ENCODE results near the gene CDH11.

CDH11 gene

GRCh38 chr16:65069766-65070165 lies 52.1 kb downstream of the CDH11 start:
- no peaks in the 10 kb centered on the region for H3K9me3 ChIP-seq (replicated peaks; ENCODE audit: insufficient read depth, low read length)
- no peaks in the 10 kb centered on the region for H3K36me3 ChIP-seq (replicated peaks; ENCODE audit: insufficient read depth, low read length)
- H3K4me1 ChIP-seq (ENCODE audit: low read length), result no peaks in the 10 kb centered on the region
- no peak overlapping the region for H3K4me2 ChIP-seq (ENCODE audit: low read depth, low read length)
- H2AFZ ChIP-seq (ENCODE audit: low read length), result no peak overlapping the region
- H3K27me3 ChIP-seq (replicated peaks; ENCODE audit: insufficient read depth, low read length), result no peaks in the 10 kb centered on the region
- DNase-seq, result no peak
- H3K9me2 ChIP-seq (replicated peaks; ENCODE audit: insufficient read depth, low read length), result no peaks in the 10 kb centered on the region
- TF ChIP-seq CTCF (IDR thresholded peaks at IDR 0.05; ENCODE audit: low read length) (no peak), EZH2 (optimal IDR thresholded peaks at IDR 0.05; ENCODE audit: low read depth, low read length) (no peak), EZH2phosphoT487 (IDR thresholded peaks at IDR 0.05; ENCODE audit: low read length) (no peak)
- H3K9ac ChIP-seq (ENCODE audit: low read length), result no peak overlapping the region
- no peak overlapping the region for H3K27ac ChIP-seq (ENCODE audit: low read length)
- H3K4me3 ChIP-seq (ENCODE audit: low read length), result no peak overlapping the region
- no peaks in the 10 kb centered on the region for H3F3A ChIP-seq (ENCODE audit: insufficient read depth, low read length)
- H4K20me1 ChIP-seq (ENCODE audit: insufficient read depth, low read length), result no peaks in the 10 kb centered on the region
- H3K79me2 ChIP-seq (ENCODE audit: low read length), result no peaks in the 10 kb centered on the region

GRCh38 chr16:65069065-65069464 lies 52.8 kb downstream of the CDH11 start:
- H3K4me1 ChIP-seq (ENCODE audit: low read length), result no peaks in the 10 kb centered on the region
- H3K4me2 ChIP-seq (ENCODE audit: low read depth, low read length), result no peak overlapping the region
- no peak overlapping the region for H3K4me3 ChIP-seq (ENCODE audit: low read length)
- H3K36me3 ChIP-seq (replicated peaks; ENCODE audit: insufficient read depth, low read length), result no peaks in the 10 kb centered on the region
- H3K79me2 ChIP-seq (ENCODE audit: low read length), result no peaks in the 10 kb centered on the region
- no peaks in the 10 kb centered on the region for H3K9me3 ChIP-seq (replicated peaks; ENCODE audit: insufficient read depth, low read length)
- H3F3A ChIP-seq (ENCODE audit: insufficient read depth, low read length), result no peaks in the 10 kb centered on the region
- no peak overlapping the region for H2AFZ ChIP-seq (ENCODE audit: low read length)
- TF ChIP-seq CTCF (IDR thresholded peaks at IDR 0.05; ENCODE audit: low read length) (no peak), EZH2 (optimal IDR thresholded peaks at IDR 0.05; ENCODE audit: low read depth, low read length) (no peak), EZH2phosphoT487 (IDR thresholded peaks at IDR 0.05; ENCODE audit: low read length) (no peak)
- H3K27me3 ChIP-seq (replicated peaks; ENCODE audit: insufficient read depth, low read length), result no peaks in the 10 kb centered on the region
- DNase-seq, result no peak
- no peak overlapping the region for H3K27ac ChIP-seq (ENCODE audit: low read length)
- H3K9ac ChIP-seq (ENCODE audit: low read length), result no peak overlapping the region
- no peaks in the 10 kb centered on the region for H3K9me2 ChIP-seq (replicated peaks; ENCODE audit: insufficient read depth, low read length)
- H4K20me1 ChIP-seq (ENCODE audit: insufficient read depth, low read length), result no peaks in the 10 kb centered on the region

- no peak overlapping the region for H3K9ac ChIP-seq (ENCODE audit: low read length)
- DNase-seq, result no peak
- H3K4me3 ChIP-seq (ENCODE audit: low read length), result no peak overlapping the region
- H3K27me3 ChIP-seq (replicated peaks; ENCODE audit: insufficient read depth, low read length), result no peaks in the 10 kb centered on the region
- H3K27ac ChIP-seq (ENCODE audit: low read length), result no peak overlapping the region
- no peaks in the 10 kb centered on the region for H3K79me2 ChIP-seq (ENCODE audit: low read length)
- H3K9me2 ChIP-seq (replicated peaks; ENCODE audit: insufficient read depth, low read length), result no peaks in the 10 kb centered on the region
- no peaks in the 10 kb centered on the region for H3F3A ChIP-seq (ENCODE audit: insufficient read depth, low read length)
- TF ChIP-seq CTCF (IDR thresholded peaks at IDR 0.05; ENCODE audit: low read length) (no peak), EZH2 (optimal IDR thresholded peaks at IDR 0.05; ENCODE audit: low read depth, low read length) (no peak), EZH2phosphoT487 (IDR thresholded peaks at IDR 0.05; ENCODE audit: low read length) (no peak)
- no peaks in the 10 kb centered on the region for H4K20me1 ChIP-seq (ENCODE audit: insufficient read depth, low read length)
- no peak overlapping the region for H2AFZ ChIP-seq (ENCODE audit: low read length)
- H3K4me1 ChIP-seq (ENCODE audit: low read length), result no peaks in the 10 kb centered on the region
- no peaks in the 10 kb centered on the region for H3K36me3 ChIP-seq (replicated peaks; ENCODE audit: insufficient read depth, low read length)
- no peak overlapping the region for H3K4me2 ChIP-seq (ENCODE audit: low read depth, low read length)
- H3K9me3 ChIP-seq (replicated peaks; ENCODE audit: insufficient read depth, low read length), result no peaks in the 10 kb centered on the region
Measured at GRCh38 chr16:65068151-65068740, 53.6 kb downstream of the CDH11 start.
